CD14-positive monocyte (primary cell): ENCODE results near the gene TANGO6. TPM values are rescaled to one million over a fixed set of nuclear protein-coding genes. Genes with fewer than 3 reads are reported as not detected.

Experiments
- DNase-seq, 3 donors: peaks; one replicate each; pipeline ENCODE4 v3.0.0-alpha.2; 2011 to 2022
- H2AFZ ChIP-seq: 2 replicates; pipeline ENCODE4 v1.6.0; 2012; ENCODE audit warnings: mild to moderate bottlenecking, low read depth, low read length, inconsistent platforms; ENCODE audit not compliant: insufficient read depth, poor library complexity, severe bottlenecking
- H3K27ac ChIP-seq, 2 donors: 1 replicate in 1 of 2; 2 replicates in 1 of 2; pipeline ENCODE4 v1.5.1; 2012 to 2013; ENCODE audit warnings: low read length in 2 of 2, control low read depth in 1 of 2, inconsistent platforms in 1 of 2, low read depth in 1 of 2, mild to moderate bottlenecking in 1 of 2
- H3K27me3 ChIP-seq, 2 donors: one replicate each; pipeline versions ENCODE4 v1.6.0 to v1.6.1; 2011 to 2013; ENCODE audit warnings: low read length in 2 of 2; ENCODE audit not compliant: control insufficient read depth in 2 of 2, insufficient read depth in 2 of 2
- H3K36me3 ChIP-seq, 2 donors: replicated peaks in 1 of 2; 1 replicate in 1 of 2; 2 replicates in 1 of 2; pipeline versions ENCODE4 v1.5.1 to v1.6.1; 2012 to 2013; ENCODE audit warnings: low read length in 2 of 2, control low read depth in 1 of 2, inconsistent platforms in 1 of 2, mild to moderate bottlenecking in 1 of 2; ENCODE audit not compliant: insufficient read depth in 2 of 2, control insufficient read depth in 1 of 2
- H3K4me1 ChIP-seq, 2 donors: 1 replicate in 1 of 2; 2 replicates in 1 of 2; pipeline versions ENCODE4 v1.5.1 to v1.6.1; 2012 to 2013; ENCODE audit warnings: low read length in 2 of 2, control low read depth in 1 of 2, inconsistent platforms in 1 of 2, mild to moderate bottlenecking in 1 of 2, moderate library complexity in 1 of 2; ENCODE audit not compliant: insufficient read depth in 2 of 2, control insufficient read depth in 1 of 2
- H3K4me2 ChIP-seq: replicated peaks from 2 replicates; pipeline ENCODE3; 2012; ENCODE audit warnings: low read length, moderate library complexity, mild to moderate bottlenecking; ENCODE audit not compliant: poor library complexity, severe bottlenecking; ENCODE audit errors: extremely low read depth
- H3K4me3 ChIP-seq, 3 experiments: fragments of 200-600 bp in 1 of 3; sonication (generic) in 1 of 3; replicated peaks in 1 of 3; 1 replicate in 2 of 3; 2 replicates in 1 of 3; pipeline ENCODE4 v1.5.1; 2011 to 2013; ENCODE audit warnings: low read length in 3 of 3, mild to moderate bottlenecking in 3 of 3, control low read depth in 2 of 3, low read depth in 2 of 3, inconsistent platforms in 1 of 3, moderate library complexity in 1 of 3
- H3K79me2 ChIP-seq: 2 replicates; pipeline ENCODE4 v1.6.0; 2012; ENCODE audit warnings: mild to moderate bottlenecking, control low read depth, inconsistent platforms, low read length, moderate library complexity; ENCODE audit not compliant: insufficient read depth
- H3K9ac ChIP-seq: 2 replicates; pipeline ENCODE4 v1.6.0; 2017; ENCODE audit warnings: low read length, mild to moderate bottlenecking; ENCODE audit not compliant: insufficient read depth, poor library complexity, severe bottlenecking
- H3K9me3 ChIP-seq, 2 donors: replicated peaks in 1 of 2; 1 replicate in 1 of 2; 2 replicates in 1 of 2; pipeline versions ENCODE4 v1.5.1 to v1.6.1; 2012 to 2013; ENCODE audit warnings: low read length in 2 of 2, control low read depth in 1 of 2; ENCODE audit not compliant: control insufficient read depth in 1 of 2, insufficient read depth in 1 of 2
- H4K20me1 ChIP-seq: 2 replicates; pipeline ENCODE4 v1.6.0; 2012; ENCODE audit warnings: mild to moderate bottlenecking, low read length, control low read depth, moderate library complexity; ENCODE audit not compliant: insufficient read depth
- H3K27ac Mint-ChIP-seq, 7 donors: one replicate each; pipeline ENCODE4 v1.8.0; 2020; ENCODE audit warnings: mild to moderate bottlenecking in 7 of 7, mixed read lengths in 7 of 7, moderate library complexity in 6 of 7, inconsistent platforms in 2 of 7
- H3K27me3 Mint-ChIP-seq, 3 donors: one replicate each; pipeline ENCODE4 v1.8.0; 2021 to 2022; ENCODE audit warnings: low read depth in 3 of 3, mild to moderate bottlenecking in 3 of 3, mixed read lengths in 3 of 3, moderate library complexity in 3 of 3, inconsistent platforms in 1 of 3
- H3K36me3 Mint-ChIP-seq, 2 donors: one replicate each; pipeline ENCODE4 v1.8.0; 2020; ENCODE audit warnings: mixed read lengths in 2 of 2, inconsistent platforms in 1 of 2, mild to moderate bottlenecking in 1 of 2
- H3K4me1 Mint-ChIP-seq: one replicate; pipeline ENCODE4 v1.8.0; 2020; ENCODE audit warnings: mild to moderate bottlenecking, mixed read lengths
- H3K4me3 Mint-ChIP-seq, 2 donors: one replicate each; pipeline ENCODE4 v1.8.0; 2020; ENCODE audit warnings: mild to moderate bottlenecking in 2 of 2, mixed read lengths in 2 of 2, moderate library complexity in 1 of 2
- H3K9me3 Mint-ChIP-seq, 7 donors: one replicate each; pipeline ENCODE4 v1.8.0; 2020 to 2022; ENCODE audit warnings: mixed read lengths in 7 of 7, mild to moderate bottlenecking in 6 of 7, moderate library complexity in 6 of 7, inconsistent platforms in 2 of 7
- WGBS: methylation state at CpG from one replicate; pipeline ENCODE4 v1.1.5; 2013; ENCODE audit warnings: missing lambda C conversion rate; ENCODE audit not compliant: insufficient coverage; 5-methylcytosine and 5-hydroxymethylcytosine counted together
- intact Hi-C, 2 donors: fragments of 100-400 bp; cut with micrococcal nuclease; formaldehyde crosslinking; loops; one replicate each; pipeline versions ENCODE4 v1.15.0 to v1.15.1; 2023
- polyA plus RNA-seq, 3 donors: library from polyadenylated mRNA; depleted of rRNA in 1 of 3; unstranded in 2 of 3; stranded (reverse) in 1 of 3; fragments of 300-500 nt in 2 of 3; fragments of >200 nt in 1 of 3; fragmentation: Illumina TruSeq in 2 of 3; gene quantifications; 1 replicate in 2 of 3; 2 replicates in 1 of 3; pipeline ENCODE4 v1.2.3, GENCODE V29; 2012 to 2021
- TF ChIP-seq, protein P1 (sequence below): fragments of 200-600 bp; IDR thresholded peaks from one replicate; pipeline ENCODE4 v1.8.0; 2022; ENCODE audit warnings: antibody characterized with exemption, mild to moderate bottlenecking

Gene TANGO6
- polyA plus RNA-seq, 3 donors, result 6.5 to 8.1 (median 7.3) TPM

GRCh38 chr16:68994324-68994723 lies 151.0 kb downstream of the TANGO6 start:
- no peaks in the 10 kb centered on the region for H3K27me3 Mint-ChIP-seq
- Histone ChIP-seq H3K79me2 (no peaks in the 10 kb centered on the region), H4K20me1 (no peaks in the 10 kb centered on the region), H3K4me3 (no peak overlapping the region), H3K9me3 (no peaks in the 10 kb centered on the region), H3K9ac (no peak overlapping the region), H2AFZ (no peak overlapping the region), H3K4me1 (no peaks in the 10 kb centered on the region), H3K27ac (no peak overlapping the region), H3K4me2 (no peak overlapping the region), H3K27me3 (no peaks in the 10 kb centered on the region), H3K36me3 (peaks cover 0 to 8% of the 10 kb centered on the region in 2 donors)
- DNase-seq, result no peak
- H3K4me1 Mint-ChIP-seq, result no peaks in the 10 kb centered on the region
- intact Hi-C loops, result no loop called here
- peaks cover 0 to 4% (median 0%) of the 10 kb centered on the region in 7 donors for H3K9me3 Mint-ChIP-seq
- H3K27ac Mint-ChIP-seq, result no peak overlapping the region
- H3K36me3 Mint-ChIP-seq, result peaks cover 22% of the 10 kb centered on the region in 2 donors
- TF ChIP-seq, protein P1, sequence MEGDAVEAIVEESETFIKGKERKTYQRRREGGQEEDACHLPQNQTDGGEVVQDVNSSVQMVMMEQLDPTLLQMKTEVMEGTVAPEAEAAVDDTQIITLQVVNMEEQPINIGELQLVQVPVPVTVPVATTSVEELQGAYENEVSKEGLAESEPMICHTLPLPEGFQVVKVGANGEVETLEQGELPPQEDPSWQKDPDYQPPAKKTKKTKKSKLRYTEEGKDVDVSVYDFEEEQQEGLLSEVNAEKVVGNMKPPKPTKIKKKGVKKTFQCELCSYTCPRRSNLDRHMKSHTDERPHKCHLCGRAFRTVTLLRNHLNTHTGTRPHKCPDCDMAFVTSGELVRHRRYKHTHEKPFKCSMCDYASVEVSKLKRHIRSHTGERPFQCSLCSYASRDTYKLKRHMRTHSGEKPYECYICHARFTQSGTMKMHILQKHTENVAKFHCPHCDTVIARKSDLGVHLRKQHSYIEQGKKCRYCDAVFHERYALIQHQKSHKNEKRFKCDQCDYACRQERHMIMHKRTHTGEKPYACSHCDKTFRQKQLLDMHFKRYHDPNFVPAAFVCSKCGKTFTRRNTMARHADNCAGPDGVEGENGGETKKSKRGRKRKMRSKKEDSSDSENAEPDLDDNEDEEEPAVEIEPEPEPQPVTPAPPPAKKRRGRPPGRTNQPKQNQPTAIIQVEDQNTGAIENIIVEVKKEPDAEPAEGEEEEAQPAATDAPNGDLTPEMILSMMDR, result no peak
- no peak overlapping the region for H3K4me3 Mint-ChIP-seq
- no CpG with 5 or more reads among the region's 1 CpG for WGBS

DNA sequence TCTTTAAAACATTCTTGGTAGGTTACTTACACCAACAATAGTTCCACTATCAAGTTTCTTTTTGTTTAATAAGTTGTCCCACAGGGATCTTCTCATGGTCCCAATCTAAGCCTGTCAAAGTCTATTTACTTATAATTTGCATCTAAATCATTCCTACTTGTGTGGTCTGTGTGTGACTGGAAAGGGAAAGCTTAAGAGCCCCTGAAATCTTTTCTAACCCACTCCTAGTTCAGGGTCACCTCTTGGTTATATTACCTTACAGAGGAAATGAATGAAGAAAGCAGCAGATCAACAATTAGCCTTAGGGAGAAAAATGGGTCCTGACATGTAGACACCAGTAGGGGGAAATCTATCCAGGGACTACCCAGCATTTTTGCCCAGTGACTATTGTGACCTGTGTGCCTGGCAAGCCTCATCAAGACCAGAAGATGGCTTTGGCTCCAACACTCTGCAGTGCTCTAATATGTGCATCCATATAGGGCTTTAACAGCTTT lies 151.7 kb downstream of the TANGO6 start:
- TF ChIP-seq, protein P1, result no peak

More for the DNA sequence above, 151.7 kb downstream of the TANGO6 start:
- intact Hi-C loops, result no loop called here
- no peak overlapping the region for H3K4me3 Mint-ChIP-seq
- no peak for DNase-seq
- H3K36me3 ChIP-seq, result peaks cover 0 to 8% of the 10 kb centered on the region in 2 donors
- H3K79me2 ChIP-seq, result no peaks in the 10 kb centered on the region
- no peak overlapping the region for H3K27ac Mint-ChIP-seq
- no peaks in the 10 kb centered on the region for H4K20me1 ChIP-seq
- H3K27ac ChIP-seq, result no peak overlapping the region
- no peak overlapping the region for H3K4me2 ChIP-seq
- H3K4me1 ChIP-seq, result no peaks in the 10 kb centered on the region
- H3K9me3 Mint-ChIP-seq, result peaks cover 0 to 4% (median 0%) of the 10 kb centered on the region in 7 donors
- peaks cover 18 to 21% of the 10 kb centered on the region in 2 donors for H3K36me3 Mint-ChIP-seq
- no peaks in the 10 kb centered on the region for H3K9me3 ChIP-seq
- no peak overlapping the region for H3K9ac ChIP-seq
- H3K4me1 Mint-ChIP-seq, result no peaks in the 10 kb centered on the region
- H3K27me3 ChIP-seq, result no peaks in the 10 kb centered on the region
- no peak overlapping the region for H2AFZ ChIP-seq
- no peak overlapping the region for H3K4me3 ChIP-seq
- H3K27me3 Mint-ChIP-seq, result no peaks in the 10 kb centered on the region
